ENCODE data around the gene SIRT3.
"Not testable (repeated sequence)": the region's sequence is repeated elsewhere in the genome, so short reads cannot be mapped to it uniquely, and the experiment has no call there.

SIRT3 gene

GRCh38 chr11:221539-221938, 14.6 kb downstream of the SIRT3 start:
- no peak overlapping the region for H3K27ac ChIP-seq (ENCODE audit: low read length)

GRCh38 chr11:220641-221215, 15.4 kb downstream of the SIRT3 start:
- H3K27me3 ChIP-seq (ENCODE audit: low read depth, low read length); H3K27ac ChIP-seq (ENCODE audit: low read length): not testable (repeated sequence)

More at GRCh38 chr11:221539-221938, 14.6 kb downstream of the SIRT3 start:
- Histone ChIP-seq H3K4me1 (ENCODE audit: control insufficient read depth in 1 of 2, insufficient read depth in 2 of 2, low read length in 2 of 2) (no peaks in the 10 kb centered on the region), H3K9me3 (ENCODE audit: control insufficient read depth in 1 of 2, low read length in 2 of 2) (no peaks in the 10 kb centered on the region), H3K36me3 (ENCODE audit: control insufficient read depth in 1 of 2, insufficient read depth in 2 of 2, low read length in 2 of 2) (peaks cover 10 to 26% of the 10 kb centered on the region in 2 donors), H3K4me3 (ENCODE audit: low read depth in 1 of 2, low read length in 2 of 2) (no peak overlapping the region), H3K27me3 (ENCODE audit: low read depth, low read length) (no peaks in the 10 kb centered on the region)

GRCh38 chr11:218815-219593, 17.1 kb downstream of the SIRT3 start:
- Histone ChIP-seq H3K36me3 (ENCODE audit: control insufficient read depth in 1 of 2, insufficient read depth in 2 of 2, low read length in 2 of 2) (peaks cover 17 to 44% of the 10 kb centered on the region in 2 donors), H3K4me1 (ENCODE audit: control insufficient read depth in 1 of 2, insufficient read depth in 2 of 2, low read length in 2 of 2) (no peaks in the 10 kb centered on the region), H3K27me3 (ENCODE audit: low read depth, low read length) (no peaks in the 10 kb centered on the region), H3K9me3 (ENCODE audit: control insufficient read depth in 1 of 2, low read length in 2 of 2) (no peaks in the 10 kb centered on the region), H3K27ac (ENCODE audit: low read length) (no peak overlapping the region), H3K4me3 (ENCODE audit: low read depth in 1 of 2, low read length in 2 of 2) (no peak overlapping the region)

More at GRCh38 chr11:220641-221215, 15.4 kb downstream of the SIRT3 start:
- H3K36me3 ChIP-seq (ENCODE audit: control insufficient read depth in 1 of 2, insufficient read depth in 2 of 2, low read length in 2 of 2), result peaks cover 10 to 29% of the 10 kb centered on the region in 2 donors
- not testable (repeated sequence) for H3K4me1 ChIP-seq (ENCODE audit: control insufficient read depth in 1 of 2, insufficient read depth in 2 of 2, low read length in 2 of 2); H3K4me3 ChIP-seq (ENCODE audit: low read depth in 1 of 2, low read length in 2 of 2); H3K9me3 ChIP-seq (ENCODE audit: control insufficient read depth in 1 of 2, low read length in 2 of 2)

- Histone ChIP-seq H3K4me1 (ENCODE audit: control insufficient read depth in 1 of 2, insufficient read depth in 2 of 2, low read length in 2 of 2) (no peaks in the 10 kb centered on the region), H3K27me3 (ENCODE audit: low read depth, low read length) (no peaks in the 10 kb centered on the region), H3K9me3 (ENCODE audit: control insufficient read depth in 1 of 2, low read length in 2 of 2) (no peaks in the 10 kb centered on the region), H3K36me3 (ENCODE audit: control insufficient read depth in 1 of 2, insufficient read depth in 2 of 2, low read length in 2 of 2) (peaks cover 25 to 54% of the 10 kb centered on the region in 2 donors), H3K27ac (ENCODE audit: low read length) (no peak overlapping the region), H3K4me3 (ENCODE audit: low read depth in 1 of 2, low read length in 2 of 2) (no peak overlapping the region)
Observed at GRCh38 chr11:217704-218103, 18.4 kb downstream of the SIRT3 start.

- H3K27me3 ChIP-seq (ENCODE audit: low read depth, low read length), result no peaks in the 10 kb centered on the region
- no peak overlapping the region for H3K4me3 ChIP-seq (ENCODE audit: low read depth in 1 of 2, low read length in 2 of 2)
- H3K9me3 ChIP-seq (ENCODE audit: control insufficient read depth in 1 of 2, low read length in 2 of 2), result no peaks in the 10 kb centered on the region
- peaks cover 34 to 58% of the 10 kb centered on the region in 2 donors for H3K36me3 ChIP-seq (ENCODE audit: control insufficient read depth in 1 of 2, insufficient read depth in 2 of 2, low read length in 2 of 2)
- no peaks in the 10 kb centered on the region for H3K4me1 ChIP-seq (ENCODE audit: control insufficient read depth in 1 of 2, insufficient read depth in 2 of 2, low read length in 2 of 2)
- no peak overlapping the region for H3K27ac ChIP-seq (ENCODE audit: low read length)
Observed at GRCh38 chr11:216081-216974, 19.8 kb downstream of the SIRT3 start.

- Histone ChIP-seq H3K27ac (ENCODE audit: low read length) (no peak overlapping the region), H3K9me3 (ENCODE audit: control insufficient read depth in 1 of 2, low read length in 2 of 2) (no peaks in the 10 kb centered on the region), H3K27me3 (ENCODE audit: low read depth, low read length) (no peaks in the 10 kb centered on the region), H3K36me3 (ENCODE audit: control insufficient read depth in 1 of 2, insufficient read depth in 2 of 2, low read length in 2 of 2) (peaks cover 41 to 65% of the 10 kb centered on the region in 2 donors), H3K4me3 (ENCODE audit: low read depth in 1 of 2, low read length in 2 of 2) (no peak overlapping the region), H3K4me1 (ENCODE audit: control insufficient read depth in 1 of 2, insufficient read depth in 2 of 2, low read length in 2 of 2) (peaks cover 0 to 7% of the 10 kb centered on the region in 2 donors)
Observed at GRCh38 chr11:215581-216037, 20.5 kb downstream of the SIRT3 start.

- no peaks in the 10 kb centered on the region for H3K27me3 ChIP-seq (ENCODE audit: low read depth, low read length)
- H3K36me3 ChIP-seq (ENCODE audit: control insufficient read depth in 1 of 2, insufficient read depth in 2 of 2, low read length in 2 of 2), result peaks cover 53 to 67% of the 10 kb centered on the region in 2 donors
- no peak overlapping the region for H3K4me3 ChIP-seq (ENCODE audit: low read depth in 1 of 2, low read length in 2 of 2)
- H3K27ac ChIP-seq (ENCODE audit: low read length), result no peak overlapping the region
- no peaks in the 10 kb centered on the region for H3K9me3 ChIP-seq (ENCODE audit: control insufficient read depth in 1 of 2, low read length in 2 of 2)
- H3K4me1 ChIP-seq (ENCODE audit: control insufficient read depth in 1 of 2, insufficient read depth in 2 of 2, low read length in 2 of 2), result peaks cover 10 to 22% of the 10 kb centered on the region in 2 donors
Observed at GRCh38 chr11:214083-214482, 22.1 kb downstream of the SIRT3 start.

GRCh38 chr11:213111-213510, 23.0 kb downstream of the SIRT3 start:
- no peak overlapping the region for H3K4me3 ChIP-seq (ENCODE audit: low read depth in 1 of 2, low read length in 2 of 2)
- no peaks in the 10 kb centered on the region for H3K27me3 ChIP-seq (ENCODE audit: low read depth, low read length)
- H3K36me3 ChIP-seq (ENCODE audit: control insufficient read depth in 1 of 2, insufficient read depth in 2 of 2, low read length in 2 of 2), result peaks cover 49 to 62% of the 10 kb centered on the region in 2 donors
- H3K27ac ChIP-seq (ENCODE audit: low read length), result no peak overlapping the region
- H3K9me3 ChIP-seq (ENCODE audit: control insufficient read depth in 1 of 2, low read length in 2 of 2), result no peaks in the 10 kb centered on the region
- peaks cover 10 to 23% of the 10 kb centered on the region in 2 donors for H3K4me1 ChIP-seq (ENCODE audit: control insufficient read depth in 1 of 2, insufficient read depth in 2 of 2, low read length in 2 of 2)

GRCh38 chr11:212150-213100, 23.7 kb downstream of the SIRT3 start:
- Histone ChIP-seq H3K27ac (ENCODE audit: low read length) (no peak overlapping the region), H3K27me3 (ENCODE audit: low read depth, low read length) (no peaks in the 10 kb centered on the region), H3K4me3 (ENCODE audit: low read depth in 1 of 2, low read length in 2 of 2) (no peak overlapping the region), H3K4me1 (ENCODE audit: control insufficient read depth in 1 of 2, insufficient read depth in 2 of 2, low read length in 2 of 2) (peaks cover 10 to 23% of the 10 kb centered on the region in 2 donors), H3K9me3 (ENCODE audit: control insufficient read depth in 1 of 2, low read length in 2 of 2) (no peaks in the 10 kb centered on the region), H3K36me3 (ENCODE audit: control insufficient read depth in 1 of 2, insufficient read depth in 2 of 2, low read length in 2 of 2) (peaks cover 49 to 68% of the 10 kb centered on the region in 2 donors)

GRCh38 chr11:211741-212140, 24.4 kb downstream of the SIRT3 start:
- Histone ChIP-seq H3K9me3 (ENCODE audit: control insufficient read depth in 1 of 2, low read length in 2 of 2) (no peaks in the 10 kb centered on the region), H3K27ac (ENCODE audit: low read length) (no peak overlapping the region), H3K4me1 (ENCODE audit: control insufficient read depth in 1 of 2, insufficient read depth in 2 of 2, low read length in 2 of 2) (peaks cover 10 to 23% of the 10 kb centered on the region in 2 donors), H3K4me3 (ENCODE audit: low read depth in 1 of 2, low read length in 2 of 2) (no peak overlapping the region), H3K36me3 (ENCODE audit: control insufficient read depth in 1 of 2, insufficient read depth in 2 of 2, low read length in 2 of 2) (peaks cover 49 to 68% of the 10 kb centered on the region in 2 donors), H3K27me3 (ENCODE audit: low read depth, low read length) (no peaks in the 10 kb centered on the region)
